SK-N-SH (cell line): Measurements from ENCODE around the gene IMMT. TPM values are rescaled to one million over a fixed set of nuclear protein-coding genes. Genes with fewer than 3 reads are reported as not detected.

ENCODE experiments used
- CTCF ChIA-PET: fragments of 300-600, 350-600 bp; formaldehyde crosslinking; extraction: SDS; loops from one replicate; lab custom pipeline; 2021; lab: Yijun Ruan, JAX
- POLR2A ChIA-PET: fragments of 350-600 bp; sonication (Branson Sonifier 250); formaldehyde crosslinking; extraction: SDS; loops from one replicate; lab custom pipeline; 2020; ENCODE audit warnings: antibody characterized with exemption, inconsistent platforms; lab: Yijun Ruan, JAX
- DNase-seq: peaks from one replicate; pipeline ENCODE4 v3.0.0; 2012
- H2AFZ ChIP-seq: fragments of 200-600 bp; sonication (generic); 2 replicates; pipeline ENCODE4 v1.8.1; 2016; ENCODE audit warnings: antibody characterized with exemption, mild to moderate bottlenecking, low read depth
- H3F3A ChIP-seq: fragments of 200-600 bp; sonication (generic); replicated peaks from 2 replicates; pipeline ENCODE3; 2016; ENCODE audit warnings: antibody characterized with exemption, mild to moderate bottlenecking; ENCODE audit not compliant: insufficient read depth
- H3K27ac ChIP-seq, 2 experiments: fragments of 200-500 bp in 1 of 2; fragments of 200-600 bp in 1 of 2; sonication (Bioruptor generic) in 1 of 2; sonication (generic), shearing (Covaris generic) in 1 of 2; 2 replicates each; pipeline versions ENCODE4 v1.5.1 to v1.6.1; 2014 to 2016; ENCODE audit warnings: low read depth in 2 of 2, inconsistent platforms in 1 of 2, low read length in 1 of 2, mild to moderate bottlenecking in 1 of 2, mixed read lengths in 1 of 2
- H3K27me3 ChIP-seq: fragments of 200-600 bp; sonication (generic), shearing (Covaris generic); 2 replicates; pipeline ENCODE4 v1.6.1; 2016; ENCODE audit warnings: mixed run types; ENCODE audit not compliant: insufficient read depth
- H3K36me3 ChIP-seq, 2 experiments: fragments of 200-500 bp in 1 of 2; fragments of 200-600 bp in 1 of 2; sonication (Bioruptor generic) in 1 of 2; sonication (generic) in 1 of 2; replicated peaks in 1 of 2; 2 replicates each; pipeline versions ENCODE3 to v1.5.1; 2014 to 2016; ENCODE audit warnings: low read length in 1 of 2, mild to moderate bottlenecking in 1 of 2; ENCODE audit not compliant: insufficient read depth in 2 of 2, control insufficient read depth in 1 of 2
- H3K4me1 ChIP-seq, 2 experiments: fragments of 200-500 bp in 1 of 2; fragments of 200-600 bp in 1 of 2; sonication (Bioruptor generic) in 1 of 2; sonication (generic), shearing (Covaris generic) in 1 of 2; 2 replicates each; pipeline versions ENCODE4 v1.5.1 to v1.6.1; 2014 to 2016; ENCODE audit warnings: low read depth in 1 of 2, low read length in 1 of 2, mixed run types in 1 of 2; ENCODE audit not compliant: insufficient read depth in 2 of 2, control insufficient read depth in 1 of 2
- H3K4me2 ChIP-seq: fragments of 200-600 bp; sonication (generic), shearing (Covaris generic); 2 replicates; pipeline ENCODE4 v1.6.1; 2017; ENCODE audit warnings: mixed run types
- H3K4me3 ChIP-seq, 2 experiments: fragments of 200-500 bp in 1 of 2; fragments of 200-600 bp in 1 of 2; sonication (Bioruptor generic) in 1 of 2; sonication (generic), shearing (Covaris generic) in 1 of 2; 2 replicates each; pipeline versions ENCODE4 v1.5.1 to v1.8.1; 2014 to 2016; ENCODE audit warnings: low read depth in 2 of 2, inconsistent platforms in 1 of 2, low read length in 1 of 2, mild to moderate bottlenecking in 1 of 2, mixed read lengths in 1 of 2, moderate library complexity in 1 of 2
- H3K79me2 ChIP-seq: fragments of 200-600 bp; sonication (generic); 2 replicates; pipeline ENCODE4 v1.8.1; 2017; ENCODE audit warnings: mild to moderate bottlenecking; ENCODE audit not compliant: insufficient read depth
- H3K9ac ChIP-seq: fragments of 200-600 bp; sonication (generic); 2 replicates; pipeline ENCODE4 v1.6.1; 2017; ENCODE audit warnings: mixed run types
- H3K9me2 ChIP-seq: fragments of 200-600 bp; sonication (generic); 2 replicates; pipeline ENCODE4 v1.6.1; 2017; ENCODE audit warnings: mixed run types
- H3K9me3 ChIP-seq: fragments of 200-600 bp; sonication (generic); 2 replicates; pipeline ENCODE4 v1.6.1; 2017; ENCODE audit warnings: mixed run types, mild to moderate bottlenecking, moderate library complexity
- H4K20me1 ChIP-seq: fragments of 200-600 bp; sonication (generic); 2 replicates; pipeline ENCODE4 v1.6.1; 2017; ENCODE audit warnings: mild to moderate bottlenecking, mixed run types; ENCODE audit not compliant: insufficient read depth
- ELF1 ChIP-seq: IDR thresholded peaks from 2 replicates; pipeline ENCODE4 v1.4.0; 2012
- EP300 ChIP-seq, 2 experiments: IDR thresholded peaks; 2 replicates each; pipeline versions ENCODE4 v1.4.0 to v1.6.1; 2012; ENCODE audit warnings: borderline replicate concordance in 1 of 2, low read depth in 1 of 2, low read length in 1 of 2
- EZH2phosphoT487 ChIP-seq: fragments of 200-600 bp; sonication (generic); IDR thresholded peaks from 2 replicates; pipeline ENCODE4 v1.6.1; 2017; ENCODE audit warnings: low read depth, mixed run types, mild to moderate bottlenecking, antibody characterized with exemption, moderate library complexity, borderline replicate concordance
- FOXM1 ChIP-seq: IDR thresholded peaks from 2 replicates; pipeline ENCODE4 v1.4.0; 2012; ENCODE audit warnings: low read depth, mild to moderate bottlenecking
- GABPA ChIP-seq: IDR thresholded peaks from 2 replicates; pipeline ENCODE4 v1.4.0; 2012; ENCODE audit warnings: low read depth, mild to moderate bottlenecking
- GATA2 ChIP-seq: sonication (generic); formaldehyde crosslinking; IDR thresholded peaks from 2 replicates; pipeline ENCODE4 v1.5.0; 2020; ENCODE audit warnings: mild to moderate bottlenecking, missing genetic modification reagents
- JUND ChIP-seq: IDR thresholded peaks from 2 replicates; pipeline ENCODE4 v1.4.0; 2012
- MXI1 ChIP-seq: IDR thresholded peaks from 2 replicates; pipeline ENCODE4 v1.6.1; 2012; ENCODE audit warnings: mild to moderate bottlenecking, low read depth, low read length, improper control_type of control experiment
- NFIC ChIP-seq: IDR thresholded peaks from 2 replicates; pipeline ENCODE4 v1.4.0; 2012; ENCODE audit warnings: borderline replicate concordance
- RCOR1 ChIP-seq: fragments of 150-350 bp; IDR thresholded peaks from 2 replicates; pipeline ENCODE4 v1.6.1; 2017; ENCODE audit warnings: antibody characterized with exemption, low read length
- RFX5 ChIP-seq: IDR thresholded peaks from 2 replicates; pipeline ENCODE4 v1.6.1; 2012; ENCODE audit warnings: mild to moderate bottlenecking, improper control_type of control experiment, low read length
- RXRA ChIP-seq: IDR thresholded peaks from 2 replicates; pipeline ENCODE4 v1.4.0; 2012; ENCODE audit warnings: low read depth, mild to moderate bottlenecking, borderline replicate concordance
- SIN3A ChIP-seq: IDR thresholded peaks from 2 replicates; pipeline ENCODE4 v1.6.1; 2012; ENCODE audit warnings: low read depth, mild to moderate bottlenecking, low read length, moderate library complexity, borderline replicate concordance
- SMC3 ChIP-seq: IDR thresholded peaks from 2 replicates; pipeline ENCODE4 v1.6.1; 2012; ENCODE audit warnings: low read depth, low read length, improper control_type of control experiment
- TCF12 ChIP-seq: IDR thresholded peaks from 2 replicates; pipeline ENCODE4 v1.4.0; 2012
- TEAD4 ChIP-seq: IDR thresholded peaks from 2 replicates; pipeline ENCODE4 v1.4.0; 2012; ENCODE audit warnings: mild to moderate bottlenecking, borderline replicate concordance; ENCODE audit not compliant: insufficient read depth
- YY1 ChIP-seq: IDR thresholded peaks from 2 replicates; pipeline ENCODE4 v1.4.0; 2012; ENCODE audit warnings: low read depth, mild to moderate bottlenecking
- WGBS: methylation state at CpG from one replicate; pipeline ENCODE4 v1.1.6; 2017; ENCODE audit warnings: low lambda C conversion rate; 5-methylcytosine and 5-hydroxymethylcytosine counted together
- polyA plus RNA-seq, 3 experiments: library from polyadenylated mRNA; depleted of rRNA; stranded (reverse); fragments of >200 nt; gene quantifications; 2 replicates each; pipeline ENCODE4 v1.2.3, GENCODE V29; 2012
- TF ChIP-seq, protein P1 (sequence below): fragments of 150-350 bp; IDR thresholded peaks from 2 replicates; pipeline ENCODE4 v1.6.1; 2016; ENCODE audit warnings: mild to moderate bottlenecking, low read depth, low read length
- TF ChIP-seq, protein P2 (sequence below): IDR thresholded peaks from 2 replicates; pipeline ENCODE4; 2012
- TF ChIP-seq, protein P3 (sequence below): IDR thresholded peaks from 2 replicates; pipeline ENCODE4 v1.4.0; 2012; ENCODE audit warnings: low read depth, borderline replicate concordance
- TF ChIP-seq, protein P4 (sequence below): IDR thresholded peaks from 2 replicates; pipeline ENCODE4 v1.4.0; 2012; ENCODE audit warnings: low read depth, borderline replicate concordance
- TF ChIP-seq, protein P5 (sequence below): IDR thresholded peaks from 2 replicates; pipeline ENCODE4 v1.4.0; 2012; ENCODE audit warnings: low read depth
- TF ChIP-seq, protein P6 (sequence below): fragments of 200-600 bp; sonication (generic); IDR thresholded peaks from 2 replicates; pipeline ENCODE4 v1.6.1; 2017; ENCODE audit warnings: antibody characterized with exemption, mild to moderate bottlenecking, moderate library complexity

The IMMT gene
- polyA plus RNA-seq, 1 of the 3 experiments (the other 2 are of a cell fraction), result 36.3 TPM

DNA sequence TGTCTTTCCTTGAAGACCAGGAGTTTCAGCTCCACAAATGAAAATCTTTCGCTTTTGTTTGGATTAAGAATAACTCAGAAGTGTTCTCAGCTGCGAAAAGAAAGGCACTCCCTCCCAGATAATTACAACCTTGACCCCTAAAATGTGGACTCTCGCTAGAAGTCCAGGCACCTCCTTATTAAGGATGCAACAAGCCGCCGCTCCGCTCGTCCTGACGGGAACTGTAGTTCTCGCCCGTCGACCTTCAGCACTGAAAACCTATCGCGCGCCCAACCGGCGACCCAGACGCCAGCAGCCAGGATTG, 559 bp downstream of the IMMT start (continued):
- TF ChIP-seq, protein P1, sequence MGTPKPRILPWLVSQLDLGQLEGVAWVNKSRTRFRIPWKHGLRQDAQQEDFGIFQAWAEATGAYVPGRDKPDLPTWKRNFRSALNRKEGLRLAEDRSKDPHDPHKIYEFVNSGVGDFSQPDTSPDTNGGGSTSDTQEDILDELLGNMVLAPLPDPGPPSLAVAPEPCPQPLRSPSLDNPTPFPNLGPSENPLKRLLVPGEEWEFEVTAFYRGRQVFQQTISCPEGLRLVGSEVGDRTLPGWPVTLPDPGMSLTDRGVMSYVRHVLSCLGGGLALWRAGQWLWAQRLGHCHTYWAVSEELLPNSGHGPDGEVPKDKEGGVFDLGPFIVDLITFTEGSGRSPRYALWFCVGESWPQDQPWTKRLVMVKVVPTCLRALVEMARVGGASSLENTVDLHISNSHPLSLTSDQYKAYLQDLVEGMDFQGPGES, result no peak
- TF ChIP-seq EP300 (IDR thresholded peaks at IDR 0.05; ENCODE audit: borderline replicate concordance in 1 of 2, low read depth in 1 of 2, low read length in 1 of 2), result no peak
- TF ChIP-seq JUND, result no peak
- no peak for TF ChIP-seq RCOR1
- TF ChIP-seq YY1, result 0 out of 2 replicates have a peak, but pooled peaks have one; percentile 3

DNA sequence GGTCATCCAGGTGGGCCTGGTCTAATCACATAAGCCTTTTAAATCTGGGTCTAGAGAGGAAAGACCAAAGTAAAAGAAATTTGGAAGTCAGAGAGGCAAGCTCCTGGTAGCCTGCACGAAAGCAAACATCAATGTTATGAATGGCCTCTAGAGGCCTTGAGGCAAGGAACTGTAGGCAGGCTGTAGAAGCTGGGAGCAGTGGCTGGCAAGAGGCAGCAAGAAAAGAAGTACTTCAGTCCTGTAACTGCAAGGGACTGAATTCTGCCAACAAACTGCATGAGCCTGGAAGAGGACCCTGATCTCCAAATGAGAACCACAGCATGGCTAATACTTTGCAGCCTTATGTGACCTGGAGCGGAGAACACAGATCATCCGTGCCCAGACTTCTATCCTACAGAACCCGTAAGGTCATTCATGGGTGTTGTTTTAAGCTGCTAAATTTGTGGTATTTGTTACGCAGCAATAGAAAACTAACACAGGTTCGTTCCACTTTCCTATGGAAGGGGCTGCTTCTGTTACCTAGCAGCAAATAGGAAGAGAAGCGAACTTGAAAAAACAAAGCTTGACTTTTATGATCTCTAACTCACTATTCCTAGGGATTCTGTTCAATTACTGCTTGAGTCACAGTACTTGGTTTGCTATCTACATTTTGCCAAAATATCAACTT, 1.2 kb downstream of the IMMT start:
- Histone ChIP-seq H3K79me2 (peaks cover 72% of the 10 kb centered on the region), H4K20me1 (peaks cover 48% of the 10 kb centered on the region), H3K27me3 (no peaks in the 10 kb centered on the region), H3K4me1 (peaks cover 0 to 8% of the 10 kb centered on the region in 2 experiments; a peak in 1 of 4 replicates), H3K27ac (peak overlapping the region; percentile 62 to 98), H2AFZ (peak overlapping the region; percentile 53; the same call in 1 of the 2 replicates), H3K9me3 (no peaks in the 10 kb centered on the region), H3K9me2 (no peaks in the 10 kb centered on the region), H3K4me3 (peak overlapping the region; percentile 80 to 98), H3F3A (peaks cover 36% of the 10 kb centered on the region), H3K9ac (peak overlapping the region; percentile 99), H3K36me3 (peaks cover 7 to 23% of the 10 kb centered on the region in 2 experiments), H3K4me2 (peak overlapping the region; percentile 87)
- ChIA-PET CTCF (interaction anchor here (0.8 to 1.3 kb wide), 3 partner anchors 9 to 179 kb away, joined by 3 to 5 read pairs (median 5); no protein-coding TSS in a partner anchor), POLR2A (interaction anchor here (1.6 to 1.8 kb wide), 2 partner anchors 18 to 88 kb away, joined by 4 to 6 read pairs; partner anchors contain the start of genes POLR1A and PTCD3)
- no peak for DNase-seq
- TF ChIP-seq RFX5 (no peak), FOXM1 (no peak), EP300 (IDR thresholded peaks at IDR 0.05; ENCODE audit: borderline replicate concordance in 1 of 2, low read depth in 1 of 2, low read length in 1 of 2) (no peak), SIN3A (no peak), RXRA (no peak), NFIC (no peak), TEAD4 (no peak), SMC3 (no peak), TCF12 (no peak), EZH2phosphoT487 (no peak), MXI1 (no peak), ELF1 (no peak), YY1 (no peak), GATA2 (CRISPR knock-in tag) (no peak), GABPA (no peak)
- TF ChIP-seq, protein P2, sequence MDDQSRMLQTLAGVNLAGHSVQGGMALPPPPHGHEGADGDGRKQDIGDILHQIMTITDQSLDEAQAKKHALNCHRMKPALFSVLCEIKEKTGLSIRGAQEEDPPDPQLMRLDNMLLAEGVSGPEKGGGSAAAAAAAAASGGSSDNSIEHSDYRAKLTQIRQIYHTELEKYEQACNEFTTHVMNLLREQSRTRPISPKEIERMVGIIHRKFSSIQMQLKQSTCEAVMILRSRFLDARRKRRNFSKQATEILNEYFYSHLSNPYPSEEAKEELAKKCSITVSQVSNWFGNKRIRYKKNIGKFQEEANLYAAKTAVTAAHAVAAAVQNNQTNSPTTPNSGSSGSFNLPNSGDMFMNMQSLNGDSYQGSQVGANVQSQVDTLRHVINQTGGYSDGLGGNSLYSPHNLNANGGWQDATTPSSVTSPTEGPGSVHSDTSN, result no peak
- TF ChIP-seq, protein P3, sequence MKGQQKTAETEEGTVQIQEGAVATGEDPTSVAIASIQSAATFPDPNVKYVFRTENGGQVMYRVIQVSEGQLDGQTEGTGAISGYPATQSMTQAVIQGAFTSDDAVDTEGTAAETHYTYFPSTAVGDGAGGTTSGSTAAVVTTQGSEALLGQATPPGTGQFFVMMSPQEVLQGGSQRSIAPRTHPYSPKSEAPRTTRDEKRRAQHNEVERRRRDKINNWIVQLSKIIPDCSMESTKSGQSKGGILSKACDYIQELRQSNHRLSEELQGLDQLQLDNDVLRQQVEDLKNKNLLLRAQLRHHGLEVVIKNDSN, result no peak
- TF ChIP-seq, protein P4, sequence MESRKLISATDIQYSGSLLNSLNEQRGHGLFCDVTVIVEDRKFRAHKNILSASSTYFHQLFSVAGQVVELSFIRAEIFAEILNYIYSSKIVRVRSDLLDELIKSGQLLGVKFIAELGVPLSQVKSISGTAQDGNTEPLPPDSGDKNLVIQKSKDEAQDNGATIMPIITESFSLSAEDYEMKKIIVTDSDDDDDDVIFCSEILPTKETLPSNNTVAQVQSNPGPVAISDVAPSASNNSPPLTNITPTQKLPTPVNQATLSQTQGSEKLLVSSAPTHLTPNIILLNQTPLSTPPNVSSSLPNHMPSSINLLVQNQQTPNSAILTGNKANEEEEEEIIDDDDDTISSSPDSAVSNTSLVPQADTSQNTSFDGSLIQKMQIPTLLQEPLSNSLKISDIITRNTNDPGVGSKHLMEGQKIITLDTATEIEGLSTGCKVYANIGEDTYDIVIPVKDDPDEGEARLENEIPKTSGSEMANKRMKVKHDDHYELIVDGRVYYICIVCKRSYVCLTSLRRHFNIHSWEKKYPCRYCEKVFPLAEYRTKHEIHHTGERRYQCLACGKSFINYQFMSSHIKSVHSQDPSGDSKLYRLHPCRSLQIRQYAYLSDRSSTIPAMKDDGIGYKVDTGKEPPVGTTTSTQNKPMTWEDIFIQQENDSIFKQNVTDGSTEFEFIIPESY, result no peak
- TF ChIP-seq, protein P5, sequence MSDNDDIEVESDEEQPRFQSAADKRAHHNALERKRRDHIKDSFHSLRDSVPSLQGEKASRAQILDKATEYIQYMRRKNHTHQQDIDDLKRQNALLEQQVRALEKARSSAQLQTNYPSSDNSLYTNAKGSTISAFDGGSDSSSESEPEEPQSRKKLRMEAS, result no peak
- TF ChIP-seq, protein P6, sequence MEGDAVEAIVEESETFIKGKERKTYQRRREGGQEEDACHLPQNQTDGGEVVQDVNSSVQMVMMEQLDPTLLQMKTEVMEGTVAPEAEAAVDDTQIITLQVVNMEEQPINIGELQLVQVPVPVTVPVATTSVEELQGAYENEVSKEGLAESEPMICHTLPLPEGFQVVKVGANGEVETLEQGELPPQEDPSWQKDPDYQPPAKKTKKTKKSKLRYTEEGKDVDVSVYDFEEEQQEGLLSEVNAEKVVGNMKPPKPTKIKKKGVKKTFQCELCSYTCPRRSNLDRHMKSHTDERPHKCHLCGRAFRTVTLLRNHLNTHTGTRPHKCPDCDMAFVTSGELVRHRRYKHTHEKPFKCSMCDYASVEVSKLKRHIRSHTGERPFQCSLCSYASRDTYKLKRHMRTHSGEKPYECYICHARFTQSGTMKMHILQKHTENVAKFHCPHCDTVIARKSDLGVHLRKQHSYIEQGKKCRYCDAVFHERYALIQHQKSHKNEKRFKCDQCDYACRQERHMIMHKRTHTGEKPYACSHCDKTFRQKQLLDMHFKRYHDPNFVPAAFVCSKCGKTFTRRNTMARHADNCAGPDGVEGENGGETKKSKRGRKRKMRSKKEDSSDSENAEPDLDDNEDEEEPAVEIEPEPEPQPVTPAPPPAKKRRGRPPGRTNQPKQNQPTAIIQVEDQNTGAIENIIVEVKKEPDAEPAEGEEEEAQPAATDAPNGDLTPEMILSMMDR, result no peak
- WGBS, result 73% methylated on average over 7 of the region's 7 CpGs
